GM18505 (cell line): ENCODE measurements around the gene OPCML.

Experiments
- ATAC-seq: cut with Tn5 transposase; IDR thresholded peaks from one replicate; pipeline ENCODE4 v1.9.1; 2021; ENCODE audit not compliant: unreplicated experiment
- POLR2A ChIP-seq: IDR thresholded peaks from 4 replicates; pipeline ENCODE4 v1.6.1; 2011; ENCODE audit warnings: borderline replicate concordance; ENCODE audit not compliant: insufficient read depth, insufficient read length; ENCODE audit errors: extremely low read depth

OPCML gene

DNA sequence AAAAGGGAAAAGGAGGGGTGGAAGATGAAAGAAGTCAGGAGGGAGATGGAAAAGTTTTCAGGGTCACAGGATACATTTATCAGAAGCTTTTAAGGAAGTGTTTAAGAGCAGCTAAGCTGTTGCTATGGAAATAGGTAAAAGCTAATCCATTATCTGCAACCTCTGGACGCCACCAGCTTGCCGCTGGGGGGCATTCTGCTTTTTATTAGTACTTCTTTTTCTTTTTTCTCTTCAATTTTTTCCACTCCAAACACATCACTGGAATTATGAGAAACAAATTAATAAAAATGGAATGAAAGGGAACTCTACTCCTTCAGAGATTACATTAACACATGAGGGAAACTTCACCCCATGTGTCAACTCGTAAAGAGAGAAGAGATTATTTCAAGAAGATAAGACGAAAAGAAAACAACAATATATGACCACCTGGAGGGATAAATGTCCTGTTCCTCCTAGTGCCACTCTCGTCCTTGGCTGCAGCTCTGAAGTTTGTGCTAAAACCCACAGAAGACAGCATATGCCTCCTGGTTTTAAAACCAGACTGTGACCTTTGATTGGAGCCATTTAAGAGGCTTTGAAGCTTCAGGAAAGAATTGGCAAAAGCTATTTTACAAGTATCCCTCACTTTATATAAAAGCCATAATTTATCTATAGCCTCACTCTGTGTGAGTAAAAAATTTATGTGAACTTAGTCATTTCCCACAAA lies 972.8 kb downstream of the OPCML start:
- ATAC-seq: no peak
- no peak for TF ChIP-seq POLR2A

DNA sequence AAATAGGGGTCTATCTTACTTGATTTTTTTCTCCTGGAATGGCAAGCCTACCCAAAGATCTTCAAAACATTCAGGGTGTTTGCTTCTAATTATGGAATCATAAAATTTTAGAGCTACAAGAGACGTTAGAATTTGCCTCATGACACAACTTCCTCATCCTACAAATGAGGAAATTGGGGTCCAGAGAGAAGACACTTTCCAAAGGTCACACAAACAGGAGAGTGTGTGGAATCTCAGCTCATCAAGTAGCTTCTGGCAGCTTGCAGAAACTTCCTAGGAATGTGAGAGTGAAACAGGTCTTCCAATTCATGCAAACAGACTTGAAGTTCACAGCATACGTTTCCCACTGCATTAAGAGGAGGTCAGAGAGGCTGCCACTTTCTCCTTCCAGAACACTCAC lies 976.0 kb downstream of the OPCML start:
- no peak for ATAC-seq
- TF ChIP-seq POLR2A: no peak

DNA sequence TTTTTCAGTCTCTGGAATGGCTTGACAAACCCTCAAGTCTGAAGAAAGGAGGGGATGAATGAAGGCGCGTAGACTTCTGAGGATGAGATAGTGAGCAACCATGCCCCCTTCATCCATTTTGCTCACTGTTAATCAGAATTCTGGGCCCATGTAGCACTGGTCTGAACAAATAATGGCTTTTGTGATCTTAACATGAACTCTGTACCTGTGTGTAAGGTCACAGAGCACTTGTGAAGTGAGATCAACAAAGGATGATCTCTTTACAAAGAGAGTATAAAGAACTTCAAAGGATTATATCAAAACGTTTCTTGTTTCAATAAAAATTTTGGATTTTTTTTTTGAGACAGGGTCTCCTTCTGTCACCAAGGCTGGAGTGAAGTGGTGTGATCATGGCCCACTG lies 976.7 kb downstream of the OPCML start:
- no peak for TF ChIP-seq POLR2A
- ATAC-seq: no peak

DNA sequence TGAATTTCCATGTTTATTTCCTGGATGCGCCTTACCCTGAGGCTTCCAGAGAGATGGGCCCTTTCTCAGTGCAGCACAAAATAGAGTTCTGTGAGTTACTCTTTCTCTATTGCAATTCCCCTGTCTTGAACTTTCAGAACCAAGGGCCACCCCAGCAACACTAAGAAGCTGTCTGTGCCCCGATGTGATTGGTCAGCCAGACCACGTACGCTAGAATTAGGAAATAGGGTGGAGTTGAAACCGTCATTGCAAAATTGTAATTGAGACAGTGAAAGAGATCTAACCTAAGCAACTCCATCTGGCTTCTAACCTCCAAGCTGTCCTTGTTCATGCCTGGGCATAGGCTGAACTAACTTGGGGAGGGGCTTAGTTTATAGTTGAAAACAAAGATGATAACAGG lies 981.3 kb downstream of the OPCML start:
- no peak for ATAC-seq
- TF ChIP-seq POLR2A: no peak

DNA sequence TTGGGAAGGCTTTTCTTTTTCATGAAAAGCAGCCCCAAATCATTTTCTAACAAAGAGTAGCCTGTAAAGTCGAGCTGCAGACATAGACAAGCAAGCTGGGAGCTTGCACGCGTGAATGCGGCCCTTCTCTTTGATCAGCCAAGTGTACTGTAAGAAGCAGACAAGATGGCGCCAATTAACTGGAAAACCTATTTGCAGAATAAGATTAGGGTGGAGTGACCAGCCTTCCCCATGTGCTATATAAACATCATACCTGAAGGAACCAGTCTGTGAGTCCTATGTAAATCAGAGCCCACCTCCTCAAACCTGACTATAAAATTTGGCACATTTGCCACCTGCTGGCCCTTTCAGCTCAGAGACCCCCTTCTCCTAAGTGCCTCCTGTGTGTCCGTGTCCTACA lies 982.7 kb downstream of the OPCML start:
- ATAC-seq: no peak
- no peak for TF ChIP-seq POLR2A

DNA sequence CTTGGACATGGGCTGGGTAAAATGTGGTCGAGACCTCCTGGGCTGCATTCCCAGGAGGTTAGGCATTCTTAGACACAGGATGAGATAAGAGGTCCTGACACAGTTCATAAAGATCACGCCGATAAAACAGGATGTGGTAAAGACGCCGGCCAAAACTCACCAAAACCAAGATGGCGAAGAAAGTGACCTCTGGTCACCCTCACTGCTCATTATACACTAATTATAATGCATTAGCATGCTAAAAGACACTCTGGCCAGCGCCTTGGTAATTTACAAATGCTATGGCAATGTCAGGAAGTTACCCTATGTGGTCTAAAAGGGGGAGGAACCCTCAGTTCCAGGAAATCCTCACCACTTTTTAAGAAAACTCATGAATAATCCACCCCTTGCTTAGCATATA lies 983.3 kb downstream of the OPCML start:
- no peak for TF ChIP-seq POLR2A
- no peak for ATAC-seq

DNA sequence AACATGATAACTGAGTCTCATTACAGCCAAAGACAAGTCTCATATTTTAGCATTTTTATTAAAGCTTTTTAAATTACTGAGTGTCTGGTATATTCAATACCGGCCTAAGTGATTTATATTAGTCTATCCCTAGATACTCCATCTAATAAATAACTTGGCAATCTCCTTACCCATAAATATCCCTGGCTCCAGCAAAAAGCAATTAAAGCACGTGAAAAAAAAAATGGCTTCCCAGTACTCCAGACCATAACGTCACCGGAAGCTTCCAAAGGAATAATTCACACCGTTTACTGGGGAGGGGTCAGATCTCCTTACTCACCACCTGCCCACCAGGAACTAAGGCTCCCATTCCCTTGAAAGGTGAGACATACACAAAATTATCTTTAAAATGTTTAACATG lies 988.3 kb downstream of the OPCML start:
- no peak for ATAC-seq
- TF ChIP-seq POLR2A: no peak

DNA sequence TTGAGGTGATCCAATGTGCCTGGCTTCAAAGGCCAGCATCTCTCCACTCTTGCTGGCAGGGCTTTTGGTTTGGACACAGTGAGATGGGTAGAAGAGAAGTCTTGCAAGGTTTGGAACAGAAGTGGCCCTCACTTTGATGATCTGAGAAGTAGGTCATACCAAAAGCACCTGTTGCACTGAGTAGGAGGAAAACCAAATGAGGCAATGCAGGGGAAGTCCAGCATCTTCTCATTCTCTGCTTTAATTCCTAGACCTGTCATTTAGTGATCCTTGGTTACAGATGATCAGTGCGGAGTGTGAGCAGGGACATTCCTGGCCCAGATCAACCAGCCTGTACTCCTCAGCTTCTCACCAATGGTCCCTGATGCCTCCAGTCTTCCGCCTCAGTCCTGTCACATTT lies 990.5 kb downstream of the OPCML start:
- no peak for ATAC-seq
- no peak for TF ChIP-seq POLR2A

DNA sequence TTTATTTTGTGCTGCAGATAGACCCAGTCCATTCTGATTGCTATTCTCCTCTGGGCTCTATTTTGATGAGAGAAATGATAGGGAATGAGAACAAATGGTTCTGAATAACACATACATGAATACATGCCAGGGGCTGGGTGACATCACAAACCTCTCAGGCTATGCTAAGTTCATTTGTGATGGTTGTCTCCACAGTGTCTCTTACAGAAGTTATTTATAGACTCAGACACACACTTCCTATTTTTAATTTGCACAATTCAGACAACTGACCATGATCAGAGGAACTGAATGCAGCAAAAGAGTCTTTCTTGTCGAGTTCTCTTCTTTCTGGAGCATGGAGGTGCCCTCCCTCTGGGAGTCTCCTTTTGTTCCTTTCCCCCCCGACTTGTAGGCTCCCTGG lies 991.7 kb downstream of the OPCML start:
- no peak for ATAC-seq
- TF ChIP-seq POLR2A: no peak

DNA sequence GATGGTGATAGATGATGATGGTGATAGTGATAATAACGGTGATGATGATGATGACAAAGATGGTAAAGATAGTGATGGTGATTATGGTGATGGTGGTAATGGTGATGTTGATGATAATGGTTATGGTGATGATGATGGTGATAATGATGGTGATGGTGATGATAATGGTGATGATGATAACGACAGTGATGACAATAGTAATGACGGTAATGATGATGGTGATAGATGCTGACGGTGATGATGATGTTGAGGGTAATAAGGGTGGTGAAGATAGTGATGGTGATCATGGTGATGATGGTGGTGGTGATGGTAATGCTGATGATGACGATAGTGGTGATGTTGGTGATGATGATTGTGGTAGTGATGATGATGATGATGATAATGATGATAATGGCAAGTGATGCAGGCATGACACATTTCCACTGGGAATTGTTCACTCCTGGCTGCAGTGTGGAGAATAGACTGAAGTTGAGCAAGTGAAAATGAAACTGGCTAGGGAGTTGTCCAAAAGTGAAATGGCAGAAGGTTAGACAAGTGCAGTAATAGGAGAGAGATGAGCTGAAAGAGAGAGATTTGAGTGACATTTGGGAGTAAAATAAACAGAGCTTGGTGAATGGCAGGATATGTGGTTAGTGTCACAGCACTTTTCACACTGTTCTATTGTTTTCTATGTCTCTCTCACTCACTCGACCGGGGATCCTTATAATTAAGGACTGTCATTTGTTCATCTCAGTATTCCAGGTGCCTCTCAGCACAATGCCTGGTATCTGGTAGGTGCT lies 992.5 kb downstream of the OPCML start:
- TF ChIP-seq POLR2A: no peak
- ATAC-seq: no peak

DNA sequence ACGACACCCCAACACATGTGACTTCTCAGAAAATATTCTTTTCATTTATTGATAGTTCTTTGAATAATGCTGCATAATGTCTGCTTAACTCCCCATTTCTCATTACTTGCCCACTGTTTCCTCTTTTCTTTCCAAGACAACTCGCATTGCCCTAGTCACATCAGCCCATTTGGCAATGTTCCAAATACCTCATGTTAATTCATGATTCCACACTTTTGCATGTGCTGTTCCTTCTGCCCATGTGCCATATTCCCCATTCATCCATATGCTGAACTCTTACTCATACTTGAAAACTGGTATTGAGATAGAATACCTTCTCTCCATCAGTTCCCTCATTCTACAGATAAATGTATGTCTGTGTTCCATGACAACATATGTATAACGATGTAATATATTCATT lies 993.7 kb downstream of the OPCML start:
- no peak for TF ChIP-seq POLR2A
- ATAC-seq: no peak

DNA sequence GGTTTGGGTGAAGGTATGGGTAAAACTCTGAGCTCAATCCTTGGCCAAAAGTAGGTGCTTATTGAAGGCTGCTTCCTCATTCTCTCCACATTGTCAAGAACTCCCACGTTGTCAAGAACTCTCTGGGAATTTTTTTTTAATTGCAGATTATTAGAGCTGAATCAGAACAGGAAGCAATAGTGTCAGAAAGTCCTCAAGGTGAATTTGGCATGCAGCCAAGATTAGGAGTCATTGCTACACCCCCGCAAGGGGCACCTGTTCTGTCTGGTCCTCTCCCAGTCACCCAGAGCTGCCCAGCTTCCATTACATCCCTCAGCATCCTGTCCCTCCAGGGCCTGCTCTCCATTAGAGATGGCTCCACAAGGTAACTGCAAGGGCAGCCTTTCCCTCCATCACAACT lies 996.5 kb downstream of the OPCML start:
- no peak for ATAC-seq
- no peak for TF ChIP-seq POLR2A

DNA sequence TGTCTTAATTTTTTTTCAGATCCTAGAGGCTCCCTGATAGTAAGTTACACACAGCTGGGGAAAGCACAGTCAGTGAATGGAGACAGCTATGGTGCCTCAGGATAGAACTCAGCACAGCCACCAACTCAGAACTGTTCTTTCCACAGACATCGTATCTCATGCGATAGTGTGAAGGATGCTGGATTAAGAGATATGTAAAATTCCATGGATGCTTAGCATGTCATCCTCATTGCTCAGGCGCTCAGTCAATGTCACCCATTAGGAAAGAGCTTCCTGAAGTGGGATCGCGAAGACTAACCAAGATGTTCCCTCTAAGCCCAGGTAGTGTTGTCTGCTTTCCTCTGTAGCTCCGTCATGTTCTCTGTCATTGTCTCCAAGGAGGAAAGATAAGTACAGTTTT lies 1000.4 kb downstream of the OPCML start:
- no peak for TF ChIP-seq POLR2A
- ATAC-seq: no peak

DNA sequence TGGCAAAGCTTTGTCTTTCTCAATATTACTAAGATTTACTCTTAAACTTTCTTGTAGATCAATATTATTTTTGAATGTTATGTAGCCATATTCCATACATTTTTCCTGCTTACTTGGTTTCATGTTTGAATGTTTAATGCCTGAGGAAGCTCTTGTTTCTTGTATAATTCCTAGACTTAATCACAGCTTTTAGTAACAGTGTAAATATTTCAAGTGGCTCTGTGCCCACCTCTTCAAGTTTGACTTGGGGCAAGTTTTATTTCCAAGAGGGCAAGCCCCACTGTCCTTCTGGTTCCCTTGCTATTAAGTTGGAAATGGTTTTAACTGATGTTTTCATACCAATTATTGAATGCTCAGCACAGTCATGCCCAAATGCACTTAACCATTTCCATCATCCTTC lies 1004.1 kb downstream of the OPCML start:
- no peak for TF ChIP-seq POLR2A
- no peak for ATAC-seq
